GM12878 (cell line): ENCODE data around the gene CCDC97. TPM values are rescaled to one million over a fixed set of nuclear protein-coding genes. Genes with fewer than 3 reads are reported as not detected.

Source experiments
- CEBPB ChIP-seq, 2 experiments: fragments of 150-350 bp in 1 of 2; IDR thresholded peaks; 2 replicates each; pipeline ENCODE4 v1.6.1; 2012 to 2014; ENCODE audit warnings: low read depth in 2 of 2, low read length in 2 of 2, borderline replicate concordance in 1 of 2, inconsistent platforms in 1 of 2
- CHD2 ChIP-seq: IDR thresholded peaks from 2 replicates; pipeline ENCODE4 v1.6.1; 2011; ENCODE audit warnings: low read depth, low read length, improper control_type of control experiment, borderline replicate concordance
- CREB1 ChIP-seq: IDR thresholded peaks from 2 replicates; pipeline ENCODE4 v1.6.1; 2012; ENCODE audit warnings: low read depth, mild to moderate bottlenecking, inconsistent platforms
- CREM ChIP-seq: IDR thresholded peaks from 2 replicates; pipeline ENCODE4 v1.6.1; 2014; ENCODE audit warnings: antibody characterized with exemption, low read depth
- E4F1 ChIP-seq: fragments of 450-650 bp; IDR thresholded peaks from 2 replicates; pipeline ENCODE4 v1.6.1; 2018; ENCODE audit warnings: borderline replicate concordance, mild to moderate bottlenecking; ENCODE audit not compliant: partially characterized antibody
- ESRRA ChIP-seq: IDR thresholded peaks from 2 replicates; pipeline ENCODE4 v1.6.1; 2012; ENCODE audit warnings: mild to moderate bottlenecking, low read length, improper control_type of control experiment
- IKZF1 ChIP-seq: fragments of 450-650 bp; conservative IDR thresholded peaks from 2 replicates; pipeline ENCODE4 v1.6.1; 2017; ENCODE audit warnings: antibody characterized with exemption, mild to moderate bottlenecking
- IKZF2 ChIP-seq, 2 experiments: fragments of 450-650 bp; IDR thresholded peaks; 2 replicates each; pipeline ENCODE4 v1.6.1; 2017; ENCODE audit warnings: mild to moderate bottlenecking in 2 of 2, moderate library complexity in 2 of 2
- KDM1A ChIP-seq: fragments of 200-600 bp; sonication (generic); IDR thresholded peaks from 2 replicates; pipeline ENCODE4 v1.6.1; 2016; ENCODE audit warnings: borderline replicate concordance
- KLF5 ChIP-seq: fragments of 450-650 bp; IDR thresholded peaks from 2 replicates; pipeline ENCODE4 v1.6.1; 2014; ENCODE audit warnings: mild to moderate bottlenecking; ENCODE audit not compliant: partially characterized antibody
- MLLT1 ChIP-seq: fragments of 450-650 bp; IDR thresholded peaks from 2 replicates; pipeline ENCODE4 v1.6.1; 2016; ENCODE audit warnings: mild to moderate bottlenecking
- MXI1 ChIP-seq: fragments of 150-350 bp; IDR thresholded peaks from 2 replicates; pipeline ENCODE4 v1.6.1; 2011; ENCODE audit warnings: low read depth, mild to moderate bottlenecking, inconsistent platforms, low read length, improper control_type of control experiment
- NBN ChIP-seq: fragments of 450-650 bp; IDR thresholded peaks from 2 replicates; pipeline ENCODE4 v1.6.1; 2016
- NFYB ChIP-seq: IDR thresholded peaks from 2 replicates; pipeline ENCODE4 v1.6.1; 2011; ENCODE audit warnings: low read depth, mild to moderate bottlenecking, low read length, improper control_type of control experiment, moderate library complexity; ENCODE audit not compliant: insufficient read depth
- NR2C2 ChIP-seq: IDR thresholded peaks from 2 replicates; pipeline ENCODE4 v1.6.1; 2011; ENCODE audit warnings: borderline replicate concordance, low read depth; ENCODE audit not compliant: control insufficient read depth, insufficient read length
- PAX8 ChIP-seq: fragments of 450-650 bp; IDR thresholded peaks from 2 replicates; pipeline ENCODE4 v1.6.1; 2017; ENCODE audit warnings: mild to moderate bottlenecking, moderate library complexity
- PML ChIP-seq: IDR thresholded peaks from 2 replicates; pipeline ENCODE4 v1.6.1; 2012; ENCODE audit warnings: low read length, inconsistent platforms
- RAD51 ChIP-seq: fragments of 450-650 bp; IDR thresholded peaks from 2 replicates; pipeline ENCODE4 v1.6.1; 2016; ENCODE audit warnings: moderate library complexity, mild to moderate bottlenecking, inconsistent platforms
- RELA ChIP-seq: fragments of 450-650 bp; IDR thresholded peaks from 2 replicates; pipeline ENCODE4 v1.8.0; 2014; ENCODE audit warnings: borderline replicate concordance; ENCODE audit not compliant: partially characterized antibody
- SIX5 ChIP-seq: IDR thresholded peaks from 2 replicates; pipeline ENCODE4 v1.6.1; 2011; ENCODE audit warnings: mild to moderate bottlenecking, low read depth, low read length, moderate library complexity; ENCODE audit not compliant: severe bottlenecking
- SP1 ChIP-seq: IDR thresholded peaks from one replicate; pipeline ENCODE4 v1.6.1; 2011; ENCODE audit warnings: low read depth, low read length
- SPI1 ChIP-seq: IDR thresholded peaks from 2 replicates; pipeline ENCODE4 v1.6.1; 2011; ENCODE audit warnings: low read depth, mild to moderate bottlenecking, low read length, moderate library complexity, borderline replicate concordance; ENCODE audit not compliant: insufficient read depth
- SRF ChIP-seq, 2 experiments: IDR thresholded peaks; 2 replicates each; pipeline ENCODE4 v1.6.1; 2011; ENCODE audit warnings: low read depth in 2 of 2, low read length in 2 of 2, mild to moderate bottlenecking in 1 of 2, moderate library complexity in 1 of 2
- TARDBP ChIP-seq: IDR thresholded peaks from 2 replicates; pipeline ENCODE4 v1.6.1; 2016; ENCODE audit warnings: borderline replicate concordance
- WRNIP1 ChIP-seq: IDR thresholded peaks from 2 replicates; pipeline ENCODE4 v1.6.1; 2011; ENCODE audit warnings: low read depth, low read length, improper control_type of control experiment, borderline replicate concordance
- polyA plus RNA-seq, 11 experiments: library from polyadenylated mRNA; depleted of rRNA in 4 of 11; unstranded in 6 of 11; stranded (reverse) in 5 of 11; fragments of >200 nt; fragmentation: Nextera tagmentation in 4 of 11; fragmentation: Illumina TruSeq in 1 of 11; extraction: Ambion mirVana in 4 of 11; extraction: Trizol in 1 of 11; gene quantifications; 1 replicate in 1 of 11; 2 replicates in 10 of 11; pipeline versions ENCODE4 v1.2.1 to v1.2.3, GENCODE V29; 2011 to 2016; ENCODE audit warnings: inconsistent platforms in 2 of 11, missing spikeins in 2 of 11, low read depth in 1 of 11
- total RNA-seq, 4 experiments: library from RNA; depleted of rRNA in 3 of 4; stranded (reverse); fragments of >200 nt in 3 of 4; fragmentation: Illumina TruSeq in 1 of 4; extraction: Trizol in 1 of 4; gene quantifications; 2 replicates each; pipeline versions ENCODE4 v1.2.1 to v1.2.3, GENCODE V29; 2013 to 2021
- TF ChIP-seq, protein P1 (sequence below): IDR thresholded peaks from 2 replicates; pipeline ENCODE4 v1.6.1; 2011; ENCODE audit warnings: borderline replicate concordance, low read depth, mild to moderate bottlenecking, moderate library complexity, low read length; ENCODE audit not compliant: insufficient read depth, poor library complexity, severe bottlenecking

The CCDC97 gene
- total and polyA plus RNA-seq, 10 of the 15 experiments (the other 5 are each of a cell fraction or from before 2014, with no cell fraction given) = 1.8 to 34.1 (median 18.8) TPM

DNA sequence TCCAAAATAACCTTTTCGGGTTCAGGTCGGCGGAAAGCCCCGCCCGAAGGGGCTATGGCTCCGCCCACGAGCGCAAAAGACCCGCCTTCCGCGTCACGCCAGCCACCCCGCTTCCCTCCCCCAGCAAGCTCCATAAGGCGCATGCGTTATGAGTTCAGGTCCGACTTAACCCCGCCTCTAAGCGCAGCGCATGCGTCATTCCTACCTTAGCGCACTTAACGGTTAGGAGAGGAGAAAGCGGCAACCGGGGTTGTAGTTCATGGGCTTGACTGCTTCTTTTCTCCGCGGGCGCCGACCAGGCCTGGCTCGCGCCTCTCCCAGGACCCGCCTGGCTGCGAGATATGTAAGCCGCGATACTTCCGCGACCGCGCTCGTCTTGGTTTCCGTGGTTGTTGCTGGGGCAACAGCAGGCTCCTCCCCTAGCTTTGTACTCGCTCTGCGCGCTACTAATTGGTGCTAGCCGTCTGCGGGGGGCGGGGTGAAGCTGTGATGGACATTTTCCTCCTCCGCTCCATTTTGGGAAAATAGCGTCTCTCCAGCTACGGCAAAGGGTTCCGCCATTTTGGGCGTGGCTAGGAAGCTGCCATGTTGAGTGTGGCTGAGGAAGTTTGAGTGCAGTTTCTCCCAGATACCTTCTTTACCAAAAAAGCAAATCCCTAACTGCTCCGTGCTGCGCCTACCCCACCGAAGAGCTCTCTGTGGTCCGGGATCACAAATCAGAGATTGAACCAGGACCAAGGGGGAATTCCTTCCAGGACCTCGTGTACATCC, 54.0 kb downstream of the CCDC97 start, which contains the start of gene B9D2 (continued):
- TF ChIP-seq NR2C2 (no peak), MXI1 (peak; percentile 93), RELA (peak; percentile 85), SPI1 (peak; percentile 9; the same call in 1 of the 2 replicates), CHD2 (peak; percentile 80), SIX5 (peak; percentile 64), MLLT1 (peak; percentile 27; the same call in 1 of the 2 replicates), CEBPB (IDR thresholded peaks at IDR 0.05; ENCODE audit: borderline replicate concordance in 1 of 2, low read depth in 2 of 2, low read length in 2 of 2) (no peak), IKZF2 (IDR thresholded peaks at IDR 0.05) (peak; percentile 79 to 81; a peak in 3 of 4 replicates), IKZF1 (peak; percentile 77; the same call in 1 of the 2 replicates), NBN (0 out of 2 replicates have a peak, but pooled peaks have one; percentile 47), WRNIP1 (0 out of 2 replicates have a peak, but pooled peaks have one; percentile 53), E4F1 (peak; percentile 85), PAX8 (peak; percentile 80; the same call in 1 of the 2 replicates), KDM1A (no peak), NFYB (peak; percentile 69), PML (peak; percentile 90; the same call in 1 of the 2 replicates), SRF (IDR thresholded peaks at IDR 0.05; ENCODE audit: low read depth in 2 of 2, low read length in 2 of 2) (peak in 1 of 2 experiments; percentile 66; a peak in 2 of 4 replicates), CREM (peak; percentile 59), SP1 (peak; percentile 61), ESRRA (no peak; the same call in 1 of the 2 replicates), KLF5 (peak; percentile 33), TARDBP (peak; percentile 77), CREB1 (peak; percentile 81), RAD51 (peak; percentile 66)
- TF ChIP-seq, protein P1, sequence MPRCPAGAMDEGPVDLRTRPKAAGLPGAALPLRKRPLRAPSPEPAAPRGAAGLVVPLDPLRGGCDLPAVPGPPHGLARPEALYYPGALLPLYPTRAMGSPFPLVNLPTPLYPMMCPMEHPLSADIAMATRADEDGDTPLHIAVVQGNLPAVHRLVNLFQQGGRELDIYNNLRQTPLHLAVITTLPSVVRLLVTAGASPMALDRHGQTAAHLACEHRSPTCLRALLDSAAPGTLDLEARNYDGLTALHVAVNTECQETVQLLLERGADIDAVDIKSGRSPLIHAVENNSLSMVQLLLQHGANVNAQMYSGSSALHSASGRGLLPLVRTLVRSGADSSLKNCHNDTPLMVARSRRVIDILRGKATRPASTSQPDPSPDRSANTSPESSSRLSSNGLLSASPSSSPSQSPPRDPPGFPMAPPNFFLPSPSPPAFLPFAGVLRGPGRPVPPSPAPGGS = no peak
